A549 (cell line): Measurements from ENCODE around the gene KCNQ5.

Experiments used
- EP300 ChIP-seq, 2 experiments: fragments of >200 bp; sonication (Bioruptor Twin); formaldehyde crosslinking; IDR thresholded peaks; 2 replicates in 1 of 2; 3 replicates in 1 of 2; pipeline ENCODE4 v1.6.1; 2016 to 2017
- FOXS1 ChIP-seq: fragments of 250-450 bp; sonication (Bioruptor Pico); IDR thresholded peaks from 2 replicates; pipeline ENCODE4 v1.5.0; 2020; ENCODE audit warnings: mild to moderate bottlenecking, moderate library complexity

GRCh38 chr6:72703093-72703492 is 81.2 kb downstream of the KCNQ5 start:
- no peak for TF ChIP-seq FOXS1
- no peak for TF ChIP-seq EP300 (IDR thresholded peaks at IDR 0.05)
